Urothelium cell line (cell line): ENCODE data around the gene COL23A1.
A peak's percentile ranks its signal among the peaks of the same experiment; 100 is the strongest.
"Not testable (repeated sequence)": the region's sequence is repeated elsewhere in the genome, so short reads cannot be mapped to it uniquely, and the experiment has no call there.

Source experiments
- DNase-seq: peaks from one replicate; pipeline ENCODE4 v3.0.0; 2011; ENCODE audit warnings: low spot score, mixed read lengths
- FAIRE-seq: peaks from 2 replicates; lab custom pipeline; 2011; peaks lifted over from hg19 to GRCh38; lab: Jason Lieb, UNC

COL23A1 gene

GRCh38 chr5:178236126-178236525 lies 354.1 kb downstream of the COL23A1 start:
- no peak for FAIRE-seq
- no peak for DNase-seq

GRCh38 chr5:178235588-178235974 lies 354.6 kb downstream of the COL23A1 start:
- no peak for FAIRE-seq
- DNase-seq: no peak

GRCh38 chr5:178234750-178235587 lies 355.2 kb downstream of the COL23A1 start:
- DNase-seq: peak; percentile 73
- no peak for FAIRE-seq

GRCh38 chr5:178234121-178234749 lies 356.0 kb downstream of the COL23A1 start:
- DNase-seq (no peak), FAIRE-seq (no peak)

GRCh38 chr5:178232920-178233429 lies 357.2 kb downstream of the COL23A1 start:
- DNase-seq: no peak
- FAIRE-seq: no peak

GRCh38 chr5:178232124-178232919 lies 357.9 kb downstream of the COL23A1 start, which contains the start of gene PHYKPL:
Gene PHYKPL, minus strand, starts transcription at chr5:178232802. Its CDS starts 252 bp downstream, at chr5:178232550.
- DNase-seq: peak; percentile 85
- FAIRE-seq: no peak

GRCh38 chr5:178231539-178232123 lies 358.6 kb downstream of the COL23A1 start:
- FAIRE-seq: no peak
- DNase-seq: no peak

GRCh38 chr5:178230879-178231538 lies 359.2 kb downstream of the COL23A1 start:
- FAIRE-seq (no peak), DNase-seq (no peak)

GRCh38 chr5:178229861-178230260 lies 360.3 kb downstream of the COL23A1 start:
- FAIRE-seq: no peak

GRCh38 chr5:178229111-178229510 lies 361.1 kb downstream of the COL23A1 start:
- not testable (repeated sequence) for DNase-seq, FAIRE-seq

More at GRCh38 chr5:178229861-178230260, 360.3 kb downstream of the COL23A1 start:
- no peak for DNase-seq

GRCh38 chr5:178228609-178229008 lies 361.6 kb downstream of the COL23A1 start:
- DNase-seq: no peak
- FAIRE-seq: no peak

GRCh38 chr5:178227929-178228328 lies 362.3 kb downstream of the COL23A1 start:
- FAIRE-seq (no peak), DNase-seq (no peak)

- DNase-seq (no peak), FAIRE-seq (no peak)
Observed at GRCh38 chr5:178227138-178227659, 363.0 kb downstream of the COL23A1 start.

- DNase-seq: no peak
- FAIRE-seq: no peak
Observed at GRCh38 chr5:178225174-178225573, 365.0 kb downstream of the COL23A1 start.

- FAIRE-seq (no peak), DNase-seq (no peak)
Observed at GRCh38 chr5:178224403-178224802, 365.8 kb downstream of the COL23A1 start.

- FAIRE-seq: no peak
- no peak for DNase-seq
Observed at GRCh38 chr5:178223828-178224335, 366.3 kb downstream of the COL23A1 start.

GRCh38 chr5:178223196-178223773 lies 366.9 kb downstream of the COL23A1 start:
- DNase-seq (no peak), FAIRE-seq (no peak)

- DNase-seq: no peak
- FAIRE-seq: no peak
Observed at GRCh38 chr5:178222292-178222691, 367.9 kb downstream of the COL23A1 start.

GRCh38 chr5:178221853-178222252 lies 368.3 kb downstream of the COL23A1 start:
- no peak for DNase-seq
- no peak for FAIRE-seq
